SKM-1 treated with dmso at 0.1 percent for 144 hours (cell line): ENCODE results near the gene ST6GALNAC4.
A peak's percentile ranks its signal among the peaks of the same experiment; 100 is the strongest.

ENCODE experiments used
- DNase-seq: peaks from one replicate; lab custom pipeline; 2025; ENCODE audit not compliant: unreplicated experiment; lab: John Stamatoyannopoulos, UW

ST6GALNAC4 gene

DNA sequence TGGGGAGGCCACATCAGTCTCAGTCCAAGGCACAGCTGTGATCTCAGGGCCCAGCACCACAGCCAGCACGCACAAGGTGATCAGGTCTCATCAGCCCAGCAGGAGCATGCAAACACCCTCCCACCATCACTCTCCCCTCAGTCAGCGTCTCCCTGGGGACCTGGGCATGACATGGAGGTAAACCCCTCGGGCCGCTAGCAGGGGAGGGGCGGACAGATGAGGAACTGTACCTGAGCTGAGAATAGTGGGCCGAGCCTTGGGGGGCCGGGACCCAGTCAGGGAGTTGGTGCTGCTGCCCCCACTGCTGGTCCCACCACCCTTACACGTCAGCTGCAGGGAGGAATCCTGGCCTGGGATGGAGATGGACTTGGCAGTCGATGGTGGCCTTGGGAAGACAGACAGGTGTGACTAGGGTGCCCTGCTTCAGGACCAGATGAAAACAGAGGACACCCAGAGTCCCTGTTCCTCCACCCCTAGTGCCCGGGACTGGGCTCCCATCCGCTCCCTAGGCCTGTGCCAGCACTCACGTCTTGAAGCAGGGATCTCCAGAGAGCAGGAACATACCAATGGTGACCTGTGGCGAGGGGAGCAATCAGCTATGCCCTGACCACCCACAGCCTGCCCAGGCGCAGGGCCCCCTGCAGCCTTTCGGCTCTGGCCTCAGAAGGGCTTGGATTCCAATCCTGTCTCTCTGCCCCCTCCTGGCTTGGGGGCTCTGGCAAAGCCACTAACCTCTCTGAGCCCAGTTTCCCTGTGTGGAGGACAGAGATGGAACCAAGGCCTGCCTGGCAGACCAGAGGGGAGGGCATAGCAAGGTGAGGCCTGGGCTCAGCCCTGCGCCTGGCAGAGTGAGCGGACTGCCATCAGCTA, 31.2 kb upstream of the ST6GALNAC4 start:
- DNase-seq: no peak

DNA sequence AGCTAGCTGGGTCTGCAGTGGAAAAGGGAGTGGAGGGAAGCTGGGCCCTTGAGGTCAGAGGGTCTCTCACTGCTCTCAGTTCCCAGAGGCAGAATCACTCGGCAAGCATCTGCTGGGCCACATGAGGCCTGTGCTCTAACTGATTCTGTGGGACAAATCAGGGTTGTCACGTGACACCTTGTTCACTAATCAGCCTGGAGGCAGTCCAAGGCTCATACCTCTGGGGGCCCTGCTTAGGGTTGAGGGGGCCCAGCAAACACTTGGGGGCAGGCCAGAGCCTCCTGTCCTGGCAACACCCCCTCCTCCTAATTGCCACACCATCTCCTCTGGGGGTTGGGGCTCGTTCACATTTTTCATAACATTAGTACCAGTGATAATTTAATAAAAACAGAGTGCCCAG, 29.9 kb upstream of the ST6GALNAC4 start:
- no peak for DNase-seq

GRCh38 chr9:127945942-127946341, 29.1 kb upstream of the ST6GALNAC4 start:
- DNase-seq: no peak

DNA sequence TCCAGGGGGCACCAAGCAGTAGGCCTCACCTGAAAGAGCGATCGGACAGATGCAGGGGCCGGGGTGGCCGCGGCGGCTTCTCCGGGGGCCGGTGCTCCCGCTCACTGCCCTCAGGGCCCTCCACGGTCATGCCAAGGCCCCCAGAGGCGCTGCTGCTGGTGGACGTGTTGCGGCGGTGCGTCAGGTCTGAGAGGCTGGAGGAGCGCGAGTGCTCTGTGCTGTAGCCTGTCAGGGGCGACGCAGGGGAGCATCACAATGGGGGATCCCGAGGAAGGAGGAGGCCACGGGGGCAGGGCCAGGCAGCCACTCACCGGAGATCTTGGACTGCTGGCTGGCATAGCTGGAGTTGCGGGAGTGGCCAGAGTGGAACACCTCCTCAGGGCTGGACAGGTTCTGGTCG, 28.5 kb upstream of the ST6GALNAC4 start:
- no peak for DNase-seq

- DNase-seq: no peak
These were observed 27.9 kb upstream of the ST6GALNAC4 start for GRCh38 chr9:127944586-127945218.

DNA sequence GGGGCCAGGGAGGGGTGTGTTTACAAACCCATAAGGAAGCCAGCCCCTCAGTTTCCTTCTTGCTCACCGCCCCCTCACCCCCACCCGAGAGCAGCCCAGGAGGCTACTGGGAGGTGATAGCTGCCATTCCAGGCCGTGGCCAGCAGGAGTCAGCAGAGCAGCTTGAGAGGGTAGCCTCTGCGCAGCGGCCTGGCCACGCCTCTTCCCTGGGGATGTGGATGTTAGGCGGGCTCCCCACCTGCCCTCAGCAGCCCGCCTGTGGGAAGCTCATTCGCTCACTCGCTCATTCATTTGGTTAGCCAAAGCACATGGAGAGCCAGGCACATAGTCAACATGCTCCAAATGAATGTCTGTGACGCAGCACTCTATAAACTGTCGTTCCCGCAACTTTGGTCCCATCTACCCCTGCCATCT, 26.9 kb upstream of the ST6GALNAC4 start:
- peak; percentile 66 for DNase-seq

GRCh38 chr9:127943011-127943662, 26.3 kb upstream of the ST6GALNAC4 start:
- DNase-seq: no peak

DNA sequence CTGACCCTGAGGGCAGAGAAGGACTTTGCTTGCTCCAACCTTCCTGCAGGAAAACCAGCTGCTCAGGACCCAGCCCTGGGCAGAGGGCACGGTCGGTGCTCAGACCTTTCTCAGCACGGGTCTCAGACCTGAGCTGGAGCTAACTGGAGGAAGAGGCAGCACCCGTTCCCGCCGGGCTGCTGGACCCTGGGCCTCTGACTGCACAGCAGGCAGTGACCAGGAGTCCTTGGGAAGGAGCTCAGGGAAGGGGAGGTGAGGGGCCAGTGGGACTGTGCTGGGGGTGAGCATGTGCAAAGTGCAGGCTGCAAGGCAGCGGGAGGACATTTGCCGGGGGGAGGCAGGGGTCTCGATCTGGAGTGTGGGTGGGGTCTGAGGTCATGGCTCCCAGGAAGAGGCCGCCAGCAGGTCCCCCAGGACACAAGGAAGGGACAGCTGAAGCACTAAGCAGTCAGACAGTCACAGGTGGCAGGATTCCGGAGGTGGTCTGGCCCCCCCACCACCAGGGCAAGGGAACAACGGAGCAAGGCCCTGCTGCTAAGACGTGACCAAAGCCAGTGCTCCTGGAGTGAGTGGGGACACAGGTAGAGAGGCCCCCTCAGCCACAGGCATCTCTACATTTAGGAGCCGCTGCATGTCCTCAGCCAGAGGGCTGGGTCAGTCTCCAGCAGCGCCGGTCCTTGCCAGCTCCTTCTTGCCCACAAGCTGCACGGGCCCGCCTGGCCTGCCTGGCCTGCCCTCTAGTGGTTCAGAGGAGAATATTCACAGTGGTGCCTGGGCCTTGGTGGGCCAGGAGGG, 25.6 kb upstream of the ST6GALNAC4 start:
- DNase-seq: peak; percentile 43

GRCh38 chr9:127941961-127942215, 25.0 kb upstream of the ST6GALNAC4 start:
- DNase-seq: no peak

DNA sequence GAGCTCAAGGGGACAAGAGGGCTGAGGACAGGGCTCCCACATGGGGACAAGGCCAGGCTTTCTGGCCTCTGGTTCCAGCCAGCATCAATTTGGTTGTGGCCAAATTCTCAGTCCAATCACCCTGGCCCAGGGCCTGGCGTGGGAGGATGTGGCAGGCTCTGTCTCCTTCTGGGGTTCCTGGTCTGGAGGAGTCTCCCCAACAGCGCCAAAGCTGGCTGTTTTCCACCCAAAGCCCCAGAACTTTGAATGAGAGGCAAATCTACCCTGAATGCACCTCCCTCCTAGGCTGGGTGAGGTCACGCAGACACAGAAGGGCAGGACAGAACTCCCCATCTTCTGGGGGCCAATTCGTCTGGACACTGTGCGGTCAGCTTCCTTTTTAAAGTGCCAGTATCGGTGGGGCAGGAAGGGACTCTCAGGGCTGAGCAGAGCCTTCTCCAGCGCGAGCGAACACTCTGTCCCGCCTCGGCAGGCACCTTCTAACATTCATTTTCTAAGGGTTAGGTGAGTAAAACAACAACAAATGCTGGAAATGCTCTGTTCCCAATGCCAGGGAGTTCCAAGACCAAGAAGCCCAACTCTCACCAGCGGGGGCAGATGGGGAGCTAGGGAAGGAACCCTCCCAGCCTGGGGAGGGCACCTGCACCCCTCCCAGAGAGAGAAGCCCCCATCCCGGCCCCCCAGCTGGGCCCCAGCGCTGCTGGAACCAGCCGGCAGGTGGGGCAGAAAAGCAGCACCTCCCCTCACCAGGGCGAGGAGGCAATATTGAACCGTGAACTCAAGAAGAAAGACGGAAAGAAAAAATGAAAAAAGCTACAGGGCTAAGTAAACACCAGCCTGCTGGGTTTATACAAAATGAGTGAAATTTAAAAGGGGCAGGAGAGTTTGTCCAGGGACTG, 24.5 kb upstream of the ST6GALNAC4 start:
- no peak for DNase-seq

GRCh38 chr9:127940593-127940992, 23.8 kb upstream of the ST6GALNAC4 start:
- DNase-seq: no peak

DNA sequence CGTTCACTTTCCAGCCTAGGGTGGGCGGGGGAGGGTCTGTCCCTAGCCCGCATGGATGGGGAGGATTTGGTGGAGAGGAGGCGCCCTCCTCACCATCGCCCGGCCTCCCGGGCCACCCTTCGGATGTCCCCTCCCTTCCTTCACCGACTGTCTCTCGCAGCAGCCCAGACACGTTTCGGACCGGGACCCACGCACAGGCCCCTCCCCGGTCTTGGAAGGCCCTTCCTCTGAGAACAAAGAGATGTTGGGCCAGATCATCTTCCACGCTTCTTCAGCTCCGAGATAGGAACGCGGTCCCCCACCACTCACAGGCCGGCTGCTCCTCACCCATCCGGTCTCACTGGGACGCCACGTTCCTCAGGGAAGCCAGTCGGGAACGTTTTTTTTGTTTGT, 21.5 kb upstream of the ST6GALNAC4 start:
- no peak for DNase-seq

DNA sequence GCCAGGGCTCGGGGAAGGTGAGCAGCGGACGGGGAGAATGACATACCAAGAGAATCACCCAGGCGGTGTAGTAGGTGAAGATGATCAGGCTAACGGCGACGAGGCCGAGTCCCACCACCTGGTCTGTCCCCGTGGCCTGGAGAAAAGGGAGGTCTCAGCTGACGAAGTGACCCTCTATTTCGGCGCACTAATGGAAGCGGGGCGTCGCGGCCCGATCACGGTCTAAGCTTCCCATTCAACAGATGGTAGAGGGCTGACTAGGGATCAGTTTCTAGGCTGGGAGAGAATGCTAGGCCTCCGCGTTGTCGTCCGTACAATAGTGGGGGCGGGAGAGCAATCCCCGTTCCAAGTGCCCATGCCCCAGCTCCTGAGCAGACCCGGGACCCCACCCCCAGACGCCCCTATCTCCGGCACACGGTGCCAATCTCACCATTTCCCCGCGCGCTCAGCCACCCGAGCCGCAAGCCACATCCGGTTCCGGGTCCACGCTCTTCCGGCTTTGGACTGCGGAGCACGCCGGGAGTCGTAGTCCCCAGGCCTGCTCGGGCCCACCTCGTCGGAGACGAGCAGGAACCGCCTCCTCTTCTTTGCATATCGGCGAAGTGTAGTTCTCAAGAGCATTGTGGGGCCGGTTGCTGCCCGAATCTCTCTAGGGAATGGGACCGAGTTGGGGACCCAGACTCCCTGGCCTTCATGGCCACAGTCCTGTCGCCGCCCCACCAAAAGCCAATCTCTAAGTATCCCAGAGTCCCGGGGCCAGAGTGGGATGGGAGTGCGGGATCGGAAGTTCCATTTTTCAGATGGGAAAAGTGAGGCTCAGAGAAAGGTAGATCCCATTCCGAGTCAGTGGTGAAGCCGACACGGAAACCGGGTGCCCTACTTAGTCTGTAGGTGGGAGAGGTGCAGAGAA, 20.8 kb upstream of the ST6GALNAC4 start, which contains the start of gene DPM2:
Gene DPM2, minus strand, starts transcription at position 467 of the 910 bp plus-strand sequence. Its CDS starts 34 bp downstream, at position 433.
- peak; percentile 83 for DNase-seq

GRCh38 chr9:127937056-127937387, 20.2 kb upstream of the ST6GALNAC4 start:
- no peak for DNase-seq

GRCh38 chr9:127936347-127936852, 19.6 kb upstream of the ST6GALNAC4 start:
- DNase-seq: no peak

DNA sequence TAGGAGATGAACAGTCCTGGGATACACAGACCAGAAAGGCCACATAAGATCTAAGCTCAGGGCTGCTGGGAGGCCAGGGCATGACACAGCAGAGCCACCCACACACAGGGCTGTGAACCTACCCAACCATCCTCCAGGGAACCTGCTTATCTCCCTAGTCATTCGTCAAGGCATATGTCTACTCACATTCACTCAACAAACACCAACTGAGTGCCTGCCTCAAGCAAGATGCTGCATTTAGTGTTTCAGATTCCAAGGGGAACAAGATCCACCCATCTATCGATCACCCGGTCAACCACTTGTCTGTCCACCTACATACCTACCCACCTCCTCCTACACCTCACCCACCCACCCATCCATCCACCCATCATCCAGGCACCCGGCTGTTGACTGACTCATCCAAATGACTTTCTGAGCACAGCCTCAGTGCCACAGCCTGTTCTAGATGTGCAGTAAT, 19.0 kb upstream of the ST6GALNAC4 start:
- no peak for DNase-seq

- DNase-seq: no peak
These were observed 18.1 kb upstream of the ST6GALNAC4 start for GRCh38 chr9:127934986-127935385.

DNA sequence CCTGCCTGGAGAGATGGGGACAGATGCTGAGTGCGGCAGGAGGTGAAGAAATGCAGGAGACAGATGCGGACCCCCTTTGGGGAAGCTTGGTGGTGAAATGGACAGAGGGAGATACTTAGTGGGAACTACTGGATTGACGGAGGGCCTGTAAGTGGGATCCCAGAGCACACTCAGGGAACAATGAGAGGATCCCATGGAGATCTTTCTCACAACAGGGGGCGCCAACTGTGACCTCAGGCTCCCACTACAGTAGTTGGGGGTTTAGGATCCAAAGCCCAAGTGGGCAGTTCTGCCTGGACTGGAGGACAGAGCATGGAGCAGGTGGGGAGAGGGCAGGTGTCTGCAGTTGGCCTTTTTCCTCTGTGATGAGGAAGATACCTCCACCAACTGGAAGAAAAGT, 17.4 kb upstream of the ST6GALNAC4 start:
- no peak for DNase-seq
